ENCODE measurements around the gene CYTH3.

DNA sequence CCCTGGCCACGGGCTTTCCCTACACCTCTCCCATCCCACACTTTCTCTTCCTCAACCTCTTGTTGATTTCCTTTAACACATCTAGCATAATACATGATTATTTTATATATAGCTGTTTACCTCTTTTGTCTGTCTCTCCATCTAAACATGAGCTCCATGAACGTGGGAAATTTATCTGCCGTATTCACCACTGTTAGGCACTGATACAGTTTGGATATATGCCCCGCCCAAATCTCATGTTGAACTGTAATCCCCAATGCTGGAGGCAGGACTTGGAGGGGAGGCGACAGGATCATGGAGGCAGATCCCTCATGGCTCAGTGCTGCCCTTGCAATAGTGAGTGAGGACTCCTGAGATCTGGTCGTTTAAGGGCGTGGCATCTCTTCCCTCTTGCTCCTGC lies 5.7 kb downstream of the CYTH3 start:
- no peak for TF ChIP-seq EZH2 (IDR thresholded peaks at IDR 0.05; ENCODE audit: borderline replicate concordance, low read depth, low read length, severe bottlenecking)
- TF ChIP-seq, protein P1, sequence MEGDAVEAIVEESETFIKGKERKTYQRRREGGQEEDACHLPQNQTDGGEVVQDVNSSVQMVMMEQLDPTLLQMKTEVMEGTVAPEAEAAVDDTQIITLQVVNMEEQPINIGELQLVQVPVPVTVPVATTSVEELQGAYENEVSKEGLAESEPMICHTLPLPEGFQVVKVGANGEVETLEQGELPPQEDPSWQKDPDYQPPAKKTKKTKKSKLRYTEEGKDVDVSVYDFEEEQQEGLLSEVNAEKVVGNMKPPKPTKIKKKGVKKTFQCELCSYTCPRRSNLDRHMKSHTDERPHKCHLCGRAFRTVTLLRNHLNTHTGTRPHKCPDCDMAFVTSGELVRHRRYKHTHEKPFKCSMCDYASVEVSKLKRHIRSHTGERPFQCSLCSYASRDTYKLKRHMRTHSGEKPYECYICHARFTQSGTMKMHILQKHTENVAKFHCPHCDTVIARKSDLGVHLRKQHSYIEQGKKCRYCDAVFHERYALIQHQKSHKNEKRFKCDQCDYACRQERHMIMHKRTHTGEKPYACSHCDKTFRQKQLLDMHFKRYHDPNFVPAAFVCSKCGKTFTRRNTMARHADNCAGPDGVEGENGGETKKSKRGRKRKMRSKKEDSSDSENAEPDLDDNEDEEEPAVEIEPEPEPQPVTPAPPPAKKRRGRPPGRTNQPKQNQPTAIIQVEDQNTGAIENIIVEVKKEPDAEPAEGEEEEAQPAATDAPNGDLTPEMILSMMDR (IDR thresholded peaks at IDR 0.05; ENCODE audit: extremely low read depth in 1 of 2, insufficient read depth in 1 of 2, low read depth in 1 of 2, low read length in 2 of 2) = no peak
- TF ChIP-seq, protein P2, sequence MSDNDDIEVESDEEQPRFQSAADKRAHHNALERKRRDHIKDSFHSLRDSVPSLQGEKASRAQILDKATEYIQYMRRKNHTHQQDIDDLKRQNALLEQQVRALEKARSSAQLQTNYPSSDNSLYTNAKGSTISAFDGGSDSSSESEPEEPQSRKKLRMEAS (IDR thresholded peaks at IDR 0.05; ENCODE audit: insufficient read depth, insufficient read length) = no peak
- no peak for TF ChIP-seq POLR2A (IDR thresholded peaks at IDR 0.05; ENCODE audit: low read depth, low read length)
- no peak for TF ChIP-seq POLR2AphosphoS5 (IDR thresholded peaks at IDR 0.05; ENCODE audit: insufficient read depth, low read depth, low read length)
- no peak for TF ChIP-seq MYC (IDR thresholded peaks at IDR 0.05; ENCODE audit: low read depth, low read length)

All from endothelial cell of umbilical vein (primary cell).